Mononuclear cell (primary cell): ENCODE data around the gene CAMK2B. TPM values are rescaled to one million over a fixed set of nuclear protein-coding genes. Genes with fewer than 3 reads are reported as not detected.

Experiments used
- H3K27me3 ChIP-seq: 2 replicates; pipeline ENCODE4 v1.6.0; 2011; ENCODE audit warnings: low read length, control low read depth; ENCODE audit not compliant: insufficient read depth
- H3K4me1 ChIP-seq: 2 replicates; pipeline ENCODE4 v1.5.1; 2011; ENCODE audit warnings: mild to moderate bottlenecking, low read length, control low read depth; ENCODE audit not compliant: insufficient read depth
- H3K4me3 ChIP-seq: 2 replicates; pipeline ENCODE4 v1.5.1; 2011; ENCODE audit warnings: mild to moderate bottlenecking, low read length, moderate library complexity
- H3K9me3 ChIP-seq: 2 replicates; pipeline ENCODE4 v1.5.1; 2011; ENCODE audit warnings: low read depth, mild to moderate bottlenecking, control low read depth, low read length
- total RNA-seq: library from RNA; depleted of rRNA; stranded (reverse); fragments of >200 nt; gene quantifications from one replicate; pipeline ENCODE4 v1.2.3, GENCODE V29; 2012

CAMK2B gene
- total RNA-seq, 1 donor: not detected

DNA sequence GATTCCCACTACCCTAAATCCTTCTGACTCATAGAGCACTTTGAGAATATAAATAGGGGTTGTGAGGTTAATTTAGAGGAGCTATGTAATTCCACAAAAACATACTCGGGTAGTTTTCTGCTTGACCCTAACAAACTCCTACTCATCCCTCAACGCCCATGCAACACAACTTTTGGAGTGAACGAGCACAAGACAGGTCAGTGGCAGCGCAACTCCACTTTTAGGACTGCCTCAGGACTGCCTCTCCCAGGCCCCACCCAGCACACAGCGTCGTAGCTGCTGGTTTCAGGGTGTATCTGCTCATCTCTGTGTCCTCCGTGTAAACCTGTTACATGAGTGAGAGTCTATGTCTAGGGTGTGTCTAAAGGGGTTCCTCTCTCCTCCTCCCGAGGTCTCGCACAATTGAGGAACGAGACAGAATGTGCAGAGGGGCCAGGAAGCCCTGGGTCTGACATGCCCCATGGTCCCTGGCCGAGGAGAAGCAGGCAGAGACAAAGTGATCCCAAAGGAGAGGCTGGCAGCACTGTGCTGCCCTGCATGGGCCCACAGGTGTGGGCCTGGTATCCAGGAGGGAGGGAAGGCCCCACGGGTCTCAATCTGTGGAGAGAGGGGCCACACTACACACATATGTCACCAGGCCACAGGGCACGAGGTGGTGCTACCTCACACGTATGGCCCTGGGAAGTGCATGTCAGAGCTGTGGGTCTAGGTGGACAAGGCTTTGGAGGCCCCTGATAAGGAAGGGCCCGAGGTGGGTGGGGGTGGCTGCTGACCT is 45.5 kb downstream of the CAMK2B start:
- Histone ChIP-seq H3K9me3 (no peaks in the 10 kb centered on the region), H3K27me3 (no peaks in the 10 kb centered on the region), H3K4me3 (no peak overlapping the region), H3K4me1 (no peaks in the 10 kb centered on the region)

DNA sequence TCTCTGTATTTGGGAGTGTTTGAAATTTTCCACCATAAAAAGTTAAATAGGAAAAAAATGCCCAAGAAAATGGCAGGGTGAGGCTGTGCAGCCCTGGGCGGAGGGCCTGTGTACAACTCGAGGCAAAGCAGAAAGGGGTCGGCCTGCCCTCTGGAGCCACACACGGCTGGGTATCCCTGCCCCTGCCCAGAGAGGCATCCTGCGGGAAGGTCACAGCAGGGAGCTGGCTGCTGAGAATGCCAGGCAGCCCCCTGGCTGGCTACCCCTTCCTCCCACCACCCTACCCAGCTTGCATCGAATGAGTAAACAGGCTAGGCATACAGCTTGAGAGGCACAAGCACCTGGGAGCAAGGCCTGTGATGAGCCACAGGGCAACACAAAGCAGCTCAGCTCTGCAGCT is 46.1 kb downstream of the CAMK2B start:
- no peaks in the 10 kb centered on the region for H3K27me3 ChIP-seq
- H3K4me3 ChIP-seq: no peak overlapping the region
- H3K9me3 ChIP-seq: no peaks in the 10 kb centered on the region
- H3K4me1 ChIP-seq: no peaks in the 10 kb centered on the region

DNA sequence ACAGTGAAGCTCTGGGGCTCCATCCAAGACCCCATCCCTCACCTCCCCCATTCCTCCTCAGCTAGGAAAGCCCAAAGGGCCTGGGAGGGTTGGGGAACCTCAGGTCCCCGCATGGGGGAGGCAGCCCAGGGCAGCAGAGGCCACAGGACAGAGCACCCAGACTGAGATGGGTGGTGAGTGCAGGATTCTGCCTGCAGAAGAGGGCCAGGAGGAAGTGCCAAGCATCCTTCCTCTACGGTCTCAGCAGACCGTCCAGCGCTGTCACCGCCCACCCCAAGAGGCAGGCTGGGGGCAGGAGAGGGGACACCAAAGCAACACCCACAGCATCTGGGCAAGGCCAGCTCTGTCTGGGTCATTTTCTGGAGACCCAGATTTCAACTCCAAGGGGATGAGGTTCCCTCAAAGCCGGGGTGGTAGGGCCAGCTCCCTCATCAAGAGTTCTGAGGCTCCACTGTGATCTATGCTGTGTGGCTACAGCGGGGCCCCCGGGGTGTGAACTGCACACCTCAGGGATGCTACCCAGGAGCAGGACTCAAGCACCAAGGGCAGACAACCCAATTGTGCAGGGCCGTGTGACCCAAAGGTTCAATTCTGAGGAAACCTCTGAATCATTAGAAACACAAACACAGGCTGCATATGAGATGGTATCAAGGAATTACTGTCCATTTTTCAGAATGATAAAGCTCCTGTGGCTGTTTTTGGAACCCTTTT is 46.8 kb downstream of the CAMK2B start:
- Histone ChIP-seq H3K4me1 (no peaks in the 10 kb centered on the region), H3K4me3 (no peak overlapping the region), H3K27me3 (no peaks in the 10 kb centered on the region), H3K9me3 (no peaks in the 10 kb centered on the region)

DNA sequence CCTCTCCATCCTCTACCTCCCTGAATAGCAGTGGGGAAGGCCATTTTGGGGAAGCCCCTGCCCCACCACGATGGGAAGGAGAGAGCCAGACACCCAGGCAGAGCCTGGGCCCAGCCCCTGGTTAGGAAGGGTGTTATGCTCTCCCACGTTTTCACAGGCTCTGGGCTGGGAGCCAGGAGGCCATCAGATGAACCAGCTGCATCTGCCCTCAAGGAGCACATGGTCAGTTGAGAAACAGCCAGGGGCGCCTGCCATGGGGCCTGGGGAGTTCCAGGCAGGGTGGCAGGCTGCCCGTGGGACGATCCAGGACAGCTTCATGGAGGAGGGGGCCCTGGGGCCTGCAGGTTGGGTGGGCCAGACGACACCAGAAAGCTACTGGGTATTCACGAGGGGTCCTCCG is 47.5 kb downstream of the CAMK2B start:
- no peaks in the 10 kb centered on the region for H3K4me1 ChIP-seq
- no peaks in the 10 kb centered on the region for H3K9me3 ChIP-seq
- no peaks in the 10 kb centered on the region for H3K27me3 ChIP-seq
- no peak overlapping the region for H3K4me3 ChIP-seq

DNA sequence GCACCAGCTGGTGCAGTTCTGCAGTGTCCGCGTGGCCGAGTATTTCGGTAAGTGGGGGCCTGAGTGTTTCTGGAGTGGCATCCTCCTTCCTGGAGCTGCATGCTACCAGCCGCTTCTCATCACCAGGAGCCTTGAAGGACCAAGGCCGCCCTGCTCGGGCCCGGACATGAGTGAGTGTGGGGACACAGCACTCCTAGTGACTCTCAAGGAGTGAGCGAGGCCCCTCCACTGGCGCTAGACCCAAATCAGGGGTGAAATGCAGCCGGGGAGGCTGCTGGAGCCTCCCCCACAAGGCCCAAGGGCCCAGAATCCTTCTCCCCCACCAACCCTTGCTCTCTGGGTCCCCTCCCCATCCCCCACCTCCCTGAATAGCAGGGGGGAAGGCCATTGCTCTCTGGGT is 48.0 kb downstream of the CAMK2B start:
- no peaks in the 10 kb centered on the region for H3K27me3 ChIP-seq
- no peaks in the 10 kb centered on the region for H3K4me1 ChIP-seq
- H3K4me3 ChIP-seq: no peak overlapping the region

DNA sequence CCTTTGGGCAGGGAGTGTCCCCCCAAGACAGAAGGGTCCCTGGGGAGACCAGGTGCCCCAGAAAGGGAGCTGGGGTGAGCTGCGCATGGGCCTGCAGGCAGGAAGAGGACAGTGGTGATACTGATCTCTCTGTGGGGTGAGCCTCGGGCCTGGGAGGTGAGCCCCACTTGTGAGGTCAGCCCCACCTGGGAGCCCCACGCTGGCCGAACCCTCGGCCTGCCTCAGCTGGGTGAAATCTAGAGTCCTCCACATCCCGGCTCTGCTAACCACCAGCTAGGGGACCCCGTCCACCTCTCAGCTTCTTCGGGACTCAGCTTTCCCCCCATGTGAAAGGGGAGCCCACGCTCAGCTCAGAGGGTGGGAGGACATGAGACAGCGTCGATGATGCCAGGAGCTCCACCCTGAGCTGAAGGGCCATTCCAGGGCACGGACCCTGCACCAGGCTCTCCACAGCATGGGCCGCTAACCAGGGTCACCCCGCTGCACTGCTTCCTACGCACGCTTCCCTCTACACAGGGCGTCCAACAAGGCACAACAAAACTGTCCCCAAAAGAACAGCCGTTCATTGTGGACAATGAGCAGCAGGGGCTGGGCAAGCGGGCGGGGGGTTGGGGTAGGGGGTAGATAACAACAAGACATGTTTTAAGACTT is 48.7 kb downstream of the CAMK2B start:
- Histone ChIP-seq H3K4me1 (no peaks in the 10 kb centered on the region), H3K27me3 (no peaks in the 10 kb centered on the region), H3K4me3 (no peak overlapping the region), H3K9me3 (no peaks in the 10 kb centered on the region)

More for the DNA sequence above, 48.0 kb downstream of the CAMK2B start:
- H3K9me3 ChIP-seq: no peaks in the 10 kb centered on the region

DNA sequence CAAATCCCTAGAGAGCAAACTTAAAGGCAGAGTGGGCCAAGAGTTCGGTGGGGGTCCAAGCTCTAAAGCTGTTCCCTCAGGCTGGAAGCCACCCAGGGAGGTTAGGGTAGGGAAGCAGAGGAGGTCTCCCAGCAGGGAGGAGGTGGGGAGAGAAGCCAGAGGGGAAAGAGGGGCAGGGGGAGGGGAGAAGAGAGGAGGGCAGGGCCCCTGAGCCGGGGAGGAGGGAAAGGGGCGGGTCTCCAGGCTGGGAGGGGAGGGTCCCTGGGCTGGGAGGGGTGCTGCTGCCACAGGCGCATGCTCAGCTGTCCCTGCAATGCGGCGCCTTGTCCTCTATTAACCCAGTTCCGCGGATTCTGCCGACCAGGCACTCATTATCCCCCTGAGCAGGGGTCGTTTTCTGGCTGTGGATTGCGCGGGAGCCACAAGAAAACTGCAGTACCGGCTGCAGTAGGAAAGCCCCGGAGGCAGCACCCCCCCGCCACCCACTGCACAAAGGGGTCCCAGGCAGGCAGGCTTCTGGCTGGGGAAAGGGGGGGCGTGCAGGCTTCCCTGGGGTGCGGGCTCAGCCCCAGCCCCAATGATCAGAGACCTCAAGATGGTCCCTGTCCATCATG is 49.3 kb downstream of the CAMK2B start:
- H3K4me1 ChIP-seq: no peaks in the 10 kb centered on the region
- H3K27me3 ChIP-seq: no peaks in the 10 kb centered on the region
- no peak overlapping the region for H3K4me3 ChIP-seq

DNA sequence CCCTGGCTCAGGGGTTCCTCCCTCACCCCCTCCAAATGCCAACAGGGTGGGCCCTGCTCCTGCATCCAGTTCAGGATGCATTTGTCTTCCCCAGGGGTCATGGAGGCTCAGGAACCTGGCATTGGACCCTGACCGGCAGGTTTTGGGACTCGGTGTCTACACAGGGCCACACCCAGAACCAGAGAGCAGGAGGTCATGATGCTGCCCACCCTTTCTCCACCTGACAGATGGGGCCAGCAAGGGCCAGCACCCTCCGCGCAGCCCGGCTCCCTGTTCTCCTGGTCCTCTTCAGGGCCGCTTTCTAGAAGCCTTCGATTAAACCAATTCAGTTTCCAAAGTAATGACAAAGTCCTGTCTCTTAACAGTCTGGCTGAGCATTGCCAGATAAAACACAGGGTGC is 50.2 kb downstream of the CAMK2B start:
- Histone ChIP-seq H3K4me1 (no peaks in the 10 kb centered on the region), H3K4me3 (no peak overlapping the region), H3K9me3 (no peaks in the 10 kb centered on the region), H3K27me3 (no peaks in the 10 kb centered on the region)

More for the DNA sequence above, 49.3 kb downstream of the CAMK2B start:
- H3K9me3 ChIP-seq: no peaks in the 10 kb centered on the region

DNA sequence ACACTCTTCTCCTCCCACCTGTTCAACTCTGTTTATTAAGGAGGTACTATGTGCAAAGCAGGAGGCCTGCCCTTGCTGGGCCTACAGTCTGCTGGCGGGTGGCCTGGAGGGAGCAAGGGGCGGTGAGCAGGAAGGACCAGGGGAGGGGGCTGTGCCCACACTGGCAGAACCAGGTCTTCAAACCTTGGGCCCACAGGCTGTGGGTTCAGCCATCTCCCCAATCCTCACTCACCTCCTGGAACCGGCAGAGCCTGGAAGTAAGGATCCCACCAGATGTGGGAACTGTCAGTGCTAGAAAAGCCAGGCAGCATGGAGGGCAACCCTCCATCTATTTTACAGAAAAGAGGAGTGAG is 50.8 kb downstream of the CAMK2B start:
- H3K4me3 ChIP-seq: no peak overlapping the region
- H3K4me1 ChIP-seq: no peaks in the 10 kb centered on the region
- no peaks in the 10 kb centered on the region for H3K27me3 ChIP-seq
- no peaks in the 10 kb centered on the region for H3K9me3 ChIP-seq

DNA sequence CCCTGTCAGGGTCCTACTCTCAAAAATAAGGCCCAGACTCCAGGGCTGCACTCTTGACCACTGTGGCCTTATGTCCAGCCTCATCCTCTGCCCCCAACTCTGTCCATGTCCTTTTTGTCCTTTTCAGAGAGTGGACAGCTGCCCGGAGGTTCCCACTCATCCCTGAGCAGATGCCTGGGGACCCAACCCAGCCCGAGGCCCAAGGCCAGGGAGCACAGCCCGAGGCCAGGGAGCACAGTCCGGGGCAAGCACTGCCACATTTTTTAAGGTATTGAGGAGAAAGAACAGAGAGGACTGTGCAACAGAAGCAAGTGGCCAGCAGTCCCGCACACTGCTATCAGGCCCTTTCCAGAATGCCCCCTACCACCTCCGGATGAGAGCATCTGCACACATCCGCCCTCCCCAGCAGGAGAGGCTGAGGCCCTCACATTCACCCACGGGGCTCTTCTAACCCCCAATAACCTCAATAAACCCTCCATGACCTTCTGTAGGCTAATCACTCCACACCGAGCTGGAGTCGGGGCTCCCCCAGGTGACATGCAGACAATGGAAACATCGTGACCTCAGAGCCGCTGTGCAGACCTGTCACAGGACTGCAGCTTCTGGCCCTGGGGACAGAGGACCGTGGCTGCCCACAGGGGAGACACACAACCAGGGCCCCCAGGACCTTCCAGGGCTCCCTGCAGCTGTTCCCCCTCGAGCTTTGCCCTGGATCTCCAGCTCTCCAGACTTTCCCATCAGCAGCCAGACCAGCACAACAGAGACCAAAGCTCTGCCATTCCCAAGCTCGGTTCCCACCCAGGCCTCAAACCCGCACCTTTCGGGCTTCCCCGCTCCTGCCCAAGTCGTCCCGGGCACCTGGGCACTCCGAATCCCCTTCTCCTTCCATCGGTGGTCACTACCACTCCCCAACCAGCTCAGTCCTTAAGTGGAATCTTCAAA is 51.4 kb downstream of the CAMK2B start:
- no peaks in the 10 kb centered on the region for H3K4me1 ChIP-seq
- no peak overlapping the region for H3K4me3 ChIP-seq

DNA sequence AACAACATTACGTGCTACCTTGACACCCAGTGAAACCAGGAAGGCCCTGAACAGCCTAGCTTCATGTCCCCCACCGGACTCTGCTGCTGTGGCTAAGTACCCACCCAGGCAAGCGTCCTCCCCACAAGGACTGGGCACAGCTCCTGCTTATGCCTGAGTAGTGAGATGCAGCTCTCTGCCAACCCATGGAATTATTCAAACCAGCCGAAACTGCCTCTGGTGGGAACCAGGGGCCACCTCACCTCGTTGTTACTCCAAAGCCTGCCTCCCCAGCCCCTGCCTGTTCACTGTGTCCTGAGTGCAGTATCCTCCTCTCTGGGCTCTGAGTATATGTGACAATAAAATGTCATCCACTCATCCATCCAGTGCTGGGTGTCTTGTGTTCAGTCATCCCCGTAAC is 52.4 kb downstream of the CAMK2B start:
- Histone ChIP-seq H3K4me3 (no peak overlapping the region), H3K9me3 (no peaks in the 10 kb centered on the region), H3K27me3 (no peaks in the 10 kb centered on the region), H3K4me1 (no peaks in the 10 kb centered on the region)

More for the DNA sequence above, 51.4 kb downstream of the CAMK2B start:
- Histone ChIP-seq H3K9me3 (no peaks in the 10 kb centered on the region), H3K27me3 (no peaks in the 10 kb centered on the region)

DNA sequence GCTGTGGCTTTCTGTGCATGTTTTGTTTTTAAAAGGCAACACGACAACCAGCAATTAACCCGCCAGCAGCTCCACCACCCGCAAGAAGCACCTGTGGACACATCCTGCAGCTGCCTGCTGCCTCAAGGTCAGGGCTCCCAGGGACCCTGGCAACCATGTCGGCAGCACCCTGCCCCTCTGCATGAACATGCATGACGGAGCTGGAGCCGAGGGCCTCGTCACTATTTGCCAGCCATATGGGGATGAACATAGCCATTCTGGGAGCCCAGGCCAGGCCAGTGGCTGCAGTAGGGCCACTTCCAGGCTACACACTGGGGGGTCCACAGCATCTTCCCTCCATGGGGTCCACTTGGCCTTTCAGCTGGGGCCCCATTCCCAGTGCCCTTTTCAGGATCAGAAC is 52.9 kb downstream of the CAMK2B start:
- H3K4me1 ChIP-seq: no peaks in the 10 kb centered on the region
- H3K4me3 ChIP-seq: no peak overlapping the region
- H3K9me3 ChIP-seq: no peaks in the 10 kb centered on the region
- H3K27me3 ChIP-seq: no peaks in the 10 kb centered on the region

DNA sequence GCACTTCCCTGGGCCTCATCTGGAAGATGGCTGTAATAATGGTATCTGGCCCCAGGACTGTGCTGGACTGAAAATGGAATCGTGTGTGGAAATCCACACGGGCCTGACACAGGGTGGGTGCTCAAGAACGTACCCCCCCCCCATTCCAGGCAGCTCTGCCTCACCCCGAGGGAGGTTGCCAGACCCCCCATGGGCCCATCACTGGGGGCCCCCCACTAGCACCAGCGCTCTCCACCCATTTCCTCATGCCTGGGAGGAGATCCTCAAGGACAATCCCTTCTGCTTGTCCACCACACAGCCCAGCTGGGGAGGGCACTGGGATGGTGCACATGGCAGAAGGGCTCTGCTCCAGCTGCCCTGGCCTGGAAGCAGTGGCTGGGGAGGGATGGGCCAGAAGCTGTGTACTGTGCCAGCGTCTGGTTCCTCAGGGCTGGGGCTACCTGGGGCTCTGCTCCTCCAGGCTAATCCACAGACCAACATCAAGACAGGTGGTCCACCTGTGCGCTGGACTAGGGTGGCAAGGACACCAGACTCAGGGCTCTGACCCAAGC is 55.4 kb downstream of the CAMK2B start:
- no peaks in the 10 kb centered on the region for H3K4me1 ChIP-seq
- no peaks in the 10 kb centered on the region for H3K27me3 ChIP-seq
- H3K9me3 ChIP-seq: no peaks in the 10 kb centered on the region
- no peak overlapping the region for H3K4me3 ChIP-seq

DNA sequence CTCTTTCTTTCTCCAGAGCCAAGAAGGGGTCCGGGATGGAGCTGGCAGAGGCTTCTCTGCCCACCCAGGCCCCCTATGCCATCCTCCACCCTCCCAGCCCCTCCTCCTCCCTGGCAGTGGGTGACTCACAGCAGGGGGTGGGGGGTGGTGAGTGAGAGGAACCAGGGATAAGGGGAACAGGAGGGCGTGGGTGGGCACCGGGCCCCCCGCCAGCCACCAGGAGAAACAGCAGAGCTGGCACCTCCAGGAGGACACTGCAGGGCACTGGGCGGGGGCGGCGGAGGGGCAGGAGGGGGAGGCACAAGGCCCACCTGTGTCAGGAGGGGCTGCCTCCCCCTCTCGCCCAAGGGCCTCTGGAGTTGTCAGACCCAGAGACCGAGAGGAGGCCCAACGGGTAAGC is 56.0 kb downstream of the CAMK2B start:
- H3K9me3 ChIP-seq: no peaks in the 10 kb centered on the region
- H3K4me3 ChIP-seq: no peak overlapping the region
- no peaks in the 10 kb centered on the region for H3K27me3 ChIP-seq
- H3K4me1 ChIP-seq: no peaks in the 10 kb centered on the region
